Tibial nerve (tissue), 4 donors: ENCODE measurements around the gene IER3. TPM values are rescaled to one million over a fixed set of nuclear protein-coding genes. Genes with fewer than 3 reads are reported as not detected.

ENCODE experiments used
- DNase-seq, 2 donors: peaks; one replicate each; pipeline ENCODE4 v3.0.0-alpha.2; 2019; ENCODE audit warnings: low spot score in 2 of 2
- H3K27ac ChIP-seq, 4 donors: fragments of 200-600 bp; sonication (generic) in 3 of 4; one replicate each; pipeline ENCODE4 v1.5.1; 2017 to 2019; ENCODE audit warnings: mild to moderate bottlenecking in 1 of 4
- H3K27me3 ChIP-seq, 2 donors: fragments of 200-600 bp; sonication (generic) in 1 of 2; one replicate each; pipeline versions ENCODE4 v1.5.1 to v1.6.0; 2017 to 2019
- H3K36me3 ChIP-seq, 3 donors: fragments of 200-600 bp; sonication (generic); one replicate each; pipeline ENCODE4 v1.5.1; 2018 to 2019
- H3K4me1 ChIP-seq, 4 donors: fragments of 200-600 bp; sonication (generic) in 3 of 4; one replicate each; pipeline ENCODE4 v1.5.1; 2017 to 2019
- H3K4me3 ChIP-seq, 4 donors: fragments of 200-600 bp; sonication (generic) in 3 of 4; one replicate each; pipeline ENCODE4 v1.5.1; 2017 to 2019; ENCODE audit warnings: mild to moderate bottlenecking in 1 of 4, moderate library complexity in 1 of 4
- H3K9me3 ChIP-seq, 4 donors: fragments of 200-600 bp; sonication (generic) in 3 of 4; one replicate each; pipeline ENCODE4 v1.5.1; 2017 to 2019
- CTCF ChIP-seq, 5 experiments: fragments of 200-600 bp in 3 of 5; fragments of 450-650 bp in 2 of 5; sonication (generic) in 3 of 5; IDR thresholded peaks; one replicate each; pipeline ENCODE4 v1.5.1; 2016 to 2019; ENCODE audit warnings: antibody characterized with exemption in 5 of 5, mild to moderate bottlenecking in 3 of 5, moderate library complexity in 2 of 5
- EP300 ChIP-seq, 2 donors: sonication (generic); formaldehyde crosslinking; IDR thresholded peaks; one replicate each; pipeline ENCODE4 v1.6.1; 2017; ENCODE audit warnings: antibody characterized with exemption in 2 of 2, mild to moderate bottlenecking in 1 of 2
- POLR2A ChIP-seq, 2 donors: fragments of 450-650 bp; IDR thresholded peaks; one replicate each; pipeline ENCODE4 v1.6.1; 2017; ENCODE audit warnings: antibody characterized with exemption in 2 of 2, mild to moderate bottlenecking in 2 of 2, moderate library complexity in 2 of 2
- WGBS, 2 donors: methylation state at CpG; one replicate each; pipeline ENCODE4 v1.1.5; 2018; 5-methylcytosine and 5-hydroxymethylcytosine counted together
- total RNA-seq, 4 donors: library from RNA; depleted of rRNA; stranded (reverse); fragments of >200 nt; gene quantifications; one replicate each; pipeline ENCODE4 v1.1.0, GENCODE V29; 2016

IER3 gene
- total RNA-seq, 4 donors from 2014 or later, result 4.5 to 15.3 (median 8.0) TPM

- H3K27me3 ChIP-seq, result no peaks in the 10 kb centered on the region
- no peaks in the 10 kb centered on the region for H3K9me3 ChIP-seq
- no peaks in the 10 kb centered on the region for H3K36me3 ChIP-seq
- H3K4me3 ChIP-seq, result no peak overlapping the region
- peaks cover 0 to 17% (median 11%) of the 10 kb centered on the region in 4 donors for H3K4me1 ChIP-seq
- no peak for DNase-seq
- H3K27ac ChIP-seq, result no peak overlapping the region
- 44 to 50% methylated on average over 8 of the region's 8 CpGs for WGBS, 2 donors
- no peak for TF ChIP-seq POLR2A (IDR thresholded peaks at IDR 0.05)
- TF ChIP-seq EP300 (IDR thresholded peaks at IDR 0.05), result no peak
These were observed 19.5 kb upstream of the IER3 start for GRCh38 chr6:30763618-30764489.

GRCh38 chr6:30763155-30763617 is 18.8 kb upstream of the IER3 start:
- peaks cover 0 to 17% (median 9%) of the 10 kb centered on the region in 4 donors for H3K4me1 ChIP-seq
- WGBS, 2 donors, result 95 to 97% methylated on average over 1 of the region's 1 CpG
- no peak for TF ChIP-seq POLR2A (IDR thresholded peaks at IDR 0.05)
- no peak for DNase-seq
- no peaks in the 10 kb centered on the region for H3K9me3 ChIP-seq
- H3K36me3 ChIP-seq, result no peaks in the 10 kb centered on the region
- H3K27ac ChIP-seq, result no peak overlapping the region
- no peak overlapping the region for H3K4me3 ChIP-seq
- no peaks in the 10 kb centered on the region for H3K27me3 ChIP-seq

GRCh38 chr6:30761791-30762429 is 17.6 kb upstream of the IER3 start:
- Histone ChIP-seq H3K9me3 (no peaks in the 10 kb centered on the region), H3K4me1 (peaks cover 0 to 17% (median 9%) of the 10 kb centered on the region in 4 donors), H3K4me3 (no peak overlapping the region), H3K27me3 (no peaks in the 10 kb centered on the region), H3K27ac (no peak overlapping the region), H3K36me3 (no peaks in the 10 kb centered on the region)
- no peak for TF ChIP-seq EP300 (IDR thresholded peaks at IDR 0.05)
- no peak for TF ChIP-seq POLR2A (IDR thresholded peaks at IDR 0.05)
- TF ChIP-seq CTCF (IDR thresholded peaks at IDR 0.05), result no peak
- WGBS, 2 donors, result 89 to 97% methylated on average over 4 of the region's 4 CpGs
- no peak for DNase-seq

- WGBS, 2 donors, result 80 to 84% methylated on average over 8 of the region's 8 CpGs
- Histone ChIP-seq H3K36me3 (no peaks in the 10 kb centered on the region), H3K4me1 (peaks cover 0 to 20% (median 9%) of the 10 kb centered on the region in 4 donors), H3K4me3 (no peak overlapping the region), H3K27ac (no peak overlapping the region), H3K27me3 (no peaks in the 10 kb centered on the region), H3K9me3 (no peaks in the 10 kb centered on the region)
- DNase-seq, result no peak
- TF ChIP-seq CTCF (IDR thresholded peaks at IDR 0.05), result no peak
- TF ChIP-seq EP300 (IDR thresholded peaks at IDR 0.05), result no peak
- no peak for TF ChIP-seq POLR2A (IDR thresholded peaks at IDR 0.05)
These were observed 16.2 kb upstream of the IER3 start for GRCh38 chr6:30760549-30760948.

- Histone ChIP-seq H3K4me3 (no peak overlapping the region), H3K9me3 (no peaks in the 10 kb centered on the region), H3K36me3 (no peaks in the 10 kb centered on the region), H3K27ac (peak overlapping the region in 1 of 4 donors; percentile 66), H3K27me3 (no peaks in the 10 kb centered on the region), H3K4me1 (peaks cover 0 to 20% (median 9%) of the 10 kb centered on the region in 4 donors)
- WGBS, 2 donors, result 80 to 85% methylated on average over 10 of the region's 10 CpGs
- no peak for TF ChIP-seq EP300 (IDR thresholded peaks at IDR 0.05)
- TF ChIP-seq POLR2A (IDR thresholded peaks at IDR 0.05), result no peak
- no peak for TF ChIP-seq CTCF (IDR thresholded peaks at IDR 0.05)
- DNase-seq, result no peak
These were observed 15.4 kb upstream of the IER3 start for GRCh38 chr6:30759575-30760239.
